ENCODE data around the gene ANKRD11.
A peak's percentile ranks its signal among the peaks of the same experiment; 100 is the strongest.
"Not testable (repeated sequence)": the region's sequence is repeated elsewhere in the genome, so short reads cannot be mapped to it uniquely, and the experiment has no call there.

Gene ANKRD11

DNA sequence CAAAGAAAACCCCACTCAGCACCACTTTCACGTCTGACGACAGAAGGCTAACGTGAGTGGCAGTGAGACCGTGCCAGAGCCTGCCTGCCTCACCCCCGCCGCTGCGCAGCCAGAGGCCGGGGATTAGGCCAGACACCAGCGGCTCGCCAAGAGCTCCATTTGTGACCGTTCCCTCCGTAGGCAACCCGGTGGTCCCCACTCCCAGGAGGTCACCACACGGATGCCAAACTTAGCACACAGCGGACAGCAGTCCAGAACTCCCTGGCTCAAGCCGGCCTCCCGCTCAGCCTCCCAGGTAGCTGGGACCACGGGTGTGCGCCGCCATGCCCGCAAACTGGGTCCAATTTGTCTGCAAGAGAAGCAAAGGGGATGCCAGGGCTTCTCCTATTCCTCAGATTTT lies 104.6 kb downstream of the ANKRD11 start:
- no peaks in the 10 kb centered on the region for H3K27me3 ChIP-seq (ENCODE audit: insufficient read depth, low read depth, severe bottlenecking)
- no peaks in the 10 kb centered on the region for H3K36me3 ChIP-seq
- H3K9me3 ChIP-seq (ENCODE audit: severe bottlenecking): no peaks in the 10 kb centered on the region
- H3K4me3 ChIP-seq (ENCODE audit: low read depth, low read length): no peak overlapping the region
- no peak for DNase-seq
- TF ChIP-seq, protein P1, sequence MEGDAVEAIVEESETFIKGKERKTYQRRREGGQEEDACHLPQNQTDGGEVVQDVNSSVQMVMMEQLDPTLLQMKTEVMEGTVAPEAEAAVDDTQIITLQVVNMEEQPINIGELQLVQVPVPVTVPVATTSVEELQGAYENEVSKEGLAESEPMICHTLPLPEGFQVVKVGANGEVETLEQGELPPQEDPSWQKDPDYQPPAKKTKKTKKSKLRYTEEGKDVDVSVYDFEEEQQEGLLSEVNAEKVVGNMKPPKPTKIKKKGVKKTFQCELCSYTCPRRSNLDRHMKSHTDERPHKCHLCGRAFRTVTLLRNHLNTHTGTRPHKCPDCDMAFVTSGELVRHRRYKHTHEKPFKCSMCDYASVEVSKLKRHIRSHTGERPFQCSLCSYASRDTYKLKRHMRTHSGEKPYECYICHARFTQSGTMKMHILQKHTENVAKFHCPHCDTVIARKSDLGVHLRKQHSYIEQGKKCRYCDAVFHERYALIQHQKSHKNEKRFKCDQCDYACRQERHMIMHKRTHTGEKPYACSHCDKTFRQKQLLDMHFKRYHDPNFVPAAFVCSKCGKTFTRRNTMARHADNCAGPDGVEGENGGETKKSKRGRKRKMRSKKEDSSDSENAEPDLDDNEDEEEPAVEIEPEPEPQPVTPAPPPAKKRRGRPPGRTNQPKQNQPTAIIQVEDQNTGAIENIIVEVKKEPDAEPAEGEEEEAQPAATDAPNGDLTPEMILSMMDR (IDR thresholded peaks at IDR 0.05; ENCODE audit: low read depth, low read length): no peak
- no peak overlapping the region for H3K27ac ChIP-seq

DNA sequence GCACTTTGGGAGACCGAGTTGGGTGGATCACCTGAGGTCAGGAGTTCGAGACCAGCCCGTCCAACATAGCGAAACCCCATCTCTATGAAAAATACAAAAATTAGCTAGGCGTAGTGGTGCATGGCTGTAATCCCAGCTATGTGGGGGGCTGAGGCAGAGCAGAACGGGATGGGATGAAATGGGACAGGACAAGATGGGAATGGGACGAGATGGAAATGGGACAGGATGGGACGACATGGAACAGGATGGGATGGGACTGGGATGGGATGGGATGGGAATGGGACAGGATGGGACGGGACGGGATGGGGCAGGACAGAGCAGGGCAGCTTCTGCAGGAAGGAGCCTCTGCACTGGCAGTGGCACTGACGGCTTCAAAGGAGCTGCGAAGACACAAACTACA lies 106.1 kb downstream of the ANKRD11 start:
- Histone ChIP-seq H3K27ac (no peak overlapping the region), H3K4me3 (ENCODE audit: low read depth, low read length) (no peak overlapping the region), H3K27me3 (ENCODE audit: insufficient read depth, low read depth, severe bottlenecking) (no peaks in the 10 kb centered on the region), H3K36me3 (no peaks in the 10 kb centered on the region), H3K9me3 (ENCODE audit: severe bottlenecking) (no peaks in the 10 kb centered on the region)
- no peak for DNase-seq
- TF ChIP-seq, protein P1 (IDR thresholded peaks at IDR 0.05; ENCODE audit: low read depth, low read length): no peak

DNA sequence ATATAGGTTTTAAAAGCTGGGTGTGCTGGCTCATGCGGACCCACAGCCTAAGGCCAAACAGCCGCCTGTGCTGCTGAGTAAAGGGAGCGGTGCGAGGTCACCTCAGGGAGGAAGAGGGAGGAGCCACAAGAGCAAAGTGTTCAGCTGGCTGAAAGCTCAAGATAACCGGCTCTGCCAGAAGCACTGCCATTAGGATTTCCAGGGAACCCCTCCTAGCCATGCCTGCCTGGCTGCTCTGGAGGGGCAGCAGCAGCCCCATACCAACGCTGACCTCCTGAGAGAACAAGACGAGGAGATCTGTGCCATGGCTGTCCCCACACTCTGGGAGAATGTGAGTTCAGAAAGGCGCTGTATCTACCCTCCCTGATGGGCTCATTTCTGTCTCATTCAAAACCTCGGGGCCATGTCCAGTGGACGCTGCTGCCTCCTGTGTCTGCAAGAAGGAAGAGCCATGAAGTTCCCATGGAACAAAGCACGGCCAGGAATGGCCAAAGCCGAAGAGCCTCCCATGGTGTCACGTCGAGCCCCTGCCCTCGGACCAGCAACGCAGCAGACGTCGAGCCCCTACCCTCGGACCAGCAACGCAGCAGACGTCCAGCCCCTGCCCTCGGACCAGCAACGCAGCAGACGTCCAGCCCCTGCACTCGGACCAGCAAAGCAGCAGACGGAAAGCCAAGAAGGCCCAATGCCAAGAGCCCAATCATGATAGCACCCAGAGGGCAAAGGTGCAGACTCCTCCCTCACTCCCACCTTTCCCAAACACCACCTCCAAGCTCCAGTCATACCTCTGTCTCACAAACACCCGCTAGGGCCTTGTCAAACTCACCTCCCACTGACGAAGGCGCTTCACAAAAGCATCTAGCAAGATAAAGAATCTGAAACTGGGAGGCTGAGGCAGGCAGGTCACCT lies 107.0 kb downstream of the ANKRD11 start:
- no peaks in the 10 kb centered on the region for H3K36me3 ChIP-seq
- H3K27me3 ChIP-seq (ENCODE audit: insufficient read depth, low read depth, severe bottlenecking): no peaks in the 10 kb centered on the region
- no peak overlapping the region for H3K4me3 ChIP-seq (ENCODE audit: low read depth, low read length)
- DNase-seq: peak; percentile 36
- no peak overlapping the region for H3K27ac ChIP-seq
- TF ChIP-seq, protein P1 (IDR thresholded peaks at IDR 0.05; ENCODE audit: low read depth, low read length): peak; percentile 19; the same call in 1 of the 2 replicates
- H3K9me3 ChIP-seq (ENCODE audit: severe bottlenecking): no peaks in the 10 kb centered on the region

DNA sequence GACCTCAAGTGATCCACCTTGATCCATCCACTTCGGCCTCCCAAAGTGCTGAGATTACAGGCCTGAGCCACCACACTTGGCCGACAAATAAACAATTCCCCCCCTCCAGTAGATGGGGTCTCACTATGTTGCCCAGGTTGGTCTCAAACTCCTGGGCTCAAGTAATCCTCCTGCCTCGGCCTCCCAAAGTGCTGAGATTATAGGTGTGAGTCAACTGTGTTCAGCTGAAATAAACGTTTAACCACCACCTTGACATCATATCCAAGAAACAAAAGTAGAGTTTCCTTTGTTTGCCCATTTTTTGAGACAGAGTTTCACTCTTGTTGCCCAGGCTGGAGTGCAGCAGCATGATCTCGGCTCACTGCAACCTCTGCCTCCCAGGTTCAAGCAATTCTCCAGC lies 107.8 kb downstream of the ANKRD11 start:
- H3K4me3 ChIP-seq (ENCODE audit: low read depth, low read length); H3K27ac ChIP-seq; H3K9me3 ChIP-seq (ENCODE audit: severe bottlenecking); H3K27me3 ChIP-seq (ENCODE audit: insufficient read depth, low read depth, severe bottlenecking); DNase-seq; H3K36me3 ChIP-seq: not testable (repeated sequence)

DNA sequence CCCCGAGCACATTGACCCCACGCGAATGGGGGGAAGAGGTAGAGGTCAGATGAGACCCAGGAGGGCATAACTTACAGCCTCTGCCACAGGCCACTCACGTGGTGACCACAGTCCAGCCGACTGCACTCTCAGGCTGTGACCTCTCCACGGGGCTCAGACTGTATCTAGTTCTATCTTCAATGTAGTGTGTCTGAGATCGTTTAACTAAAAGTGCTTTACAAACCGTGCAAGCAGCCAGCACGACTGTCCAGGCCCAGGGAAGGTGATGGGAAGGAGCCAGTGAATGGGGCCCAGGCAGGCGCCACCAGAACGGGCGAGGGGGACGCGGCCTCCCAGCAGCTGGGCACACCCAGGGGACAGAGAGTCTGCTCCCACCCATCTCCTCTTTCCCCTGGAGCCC lies 108.6 kb downstream of the ANKRD11 start:
- Histone ChIP-seq H3K36me3 (no peaks in the 10 kb centered on the region), H3K4me3 (ENCODE audit: low read depth, low read length) (no peak overlapping the region), H3K27ac (no peak overlapping the region), H3K9me3 (ENCODE audit: severe bottlenecking) (no peaks in the 10 kb centered on the region), H3K27me3 (ENCODE audit: insufficient read depth, low read depth, severe bottlenecking) (no peaks in the 10 kb centered on the region)
- TF ChIP-seq, protein P1 (IDR thresholded peaks at IDR 0.05; ENCODE audit: low read depth, low read length): no peak
- DNase-seq: no peak

DNA sequence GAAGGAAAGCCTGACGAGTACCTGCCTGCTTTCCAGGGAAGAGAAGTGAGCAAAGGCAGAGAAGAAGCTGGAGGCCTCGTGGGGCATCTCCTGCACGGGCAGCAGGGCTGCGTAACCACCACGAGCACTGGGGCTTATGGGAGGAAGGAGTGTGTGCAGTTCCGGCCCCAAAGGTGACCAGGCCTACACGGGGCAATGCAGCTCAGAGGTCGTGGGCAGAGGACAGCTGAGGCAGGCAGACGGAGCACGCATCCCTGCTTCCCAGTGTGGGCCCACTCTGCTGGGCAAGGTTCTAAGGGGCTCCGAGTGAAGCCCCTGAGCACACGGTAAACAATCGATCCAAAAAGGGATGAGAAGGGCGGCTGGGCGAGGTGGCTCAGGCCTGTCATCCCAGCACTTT lies 109.7 kb downstream of the ANKRD11 start:
- DNase-seq: no peak
- no peaks in the 10 kb centered on the region for H3K36me3 ChIP-seq
- TF ChIP-seq, protein P1 (IDR thresholded peaks at IDR 0.05; ENCODE audit: low read depth, low read length): no peak
- no peak overlapping the region for H3K4me3 ChIP-seq (ENCODE audit: low read depth, low read length)
- no peak overlapping the region for H3K27ac ChIP-seq
- H3K27me3 ChIP-seq (ENCODE audit: insufficient read depth, low read depth, severe bottlenecking): no peaks in the 10 kb centered on the region
- H3K9me3 ChIP-seq (ENCODE audit: severe bottlenecking): no peaks in the 10 kb centered on the region
